Upper lobe of left lung (tissue), 6 donors: Measurements from ENCODE around the gene CADPS. TPM values are rescaled to one million over a fixed set of nuclear protein-coding genes. Genes with fewer than 3 reads are reported as not detected.

Source experiments
- ATAC-seq, 2 donors: fragments of 200-7000 bp; cut with Tn5 transposase; one replicate each; pipeline ENCODE4 v1.9.1; 2022; ENCODE audit warnings: mild to moderate bottlenecking in 2 of 2, moderate library complexity in 2 of 2; ENCODE audit not compliant: low FRiP score in 2 of 2
- DNase-seq, 2 donors: peaks; one replicate each; pipeline ENCODE4 v3.0.0-alpha.2; 2019 to 2020
- H3K27ac ChIP-seq, 4 donors: fragments of 200-600 bp; sonication (generic); one replicate each; pipeline ENCODE4 v1.5.1; 2016 to 2019
- H3K27me3 ChIP-seq, 4 donors: fragments of 200-600 bp; sonication (generic); one replicate each; pipeline ENCODE4 v1.5.1; 2017 to 2019
- H3K36me3 ChIP-seq, 4 donors: fragments of 200-600 bp; sonication (generic); one replicate each; pipeline ENCODE4 v1.5.1; 2016 to 2019
- H3K4me1 ChIP-seq, 4 donors: fragments of 200-600 bp; sonication (generic); one replicate each; pipeline ENCODE4 v1.5.1; 2018 to 2019
- H3K4me3 ChIP-seq, 4 donors: fragments of 200-600 bp; sonication (generic); one replicate each; pipeline ENCODE4 v1.5.1; 2017 to 2019; ENCODE audit warnings: mild to moderate bottlenecking in 2 of 4, moderate library complexity in 1 of 4
- H3K9me3 ChIP-seq, 4 donors: fragments of 200-600 bp; sonication (generic); one replicate each; pipeline ENCODE4 v1.5.1; 2018 to 2019
- CTCF ChIP-seq, 6 experiments: fragments of 450-650 bp in 4 of 6; fragments of 200-600 bp in 2 of 6; sonication (generic) in 2 of 6; IDR thresholded peaks; one replicate each; pipeline ENCODE4 v1.5.1; 2016 to 2019; ENCODE audit warnings: antibody characterized with exemption in 6 of 6
- EP300 ChIP-seq, 4 donors: sonication (generic); formaldehyde crosslinking; IDR thresholded peaks; one replicate each; pipeline ENCODE4 v1.5.1; 2017; ENCODE audit warnings: antibody characterized with exemption in 4 of 4, control low read depth in 2 of 4
- POLR2A ChIP-seq, 4 donors: fragments of 450-650 bp; IDR thresholded peaks; one replicate each; pipeline ENCODE4 v1.5.1; 2016 to 2017; ENCODE audit warnings: antibody characterized with exemption in 4 of 4, mild to moderate bottlenecking in 2 of 4
- POLR2AphosphoS5 ChIP-seq, 2 donors: sonication (generic); formaldehyde crosslinking; IDR thresholded peaks; one replicate each; pipeline ENCODE4 v1.5.1; 2017; ENCODE audit warnings: antibody characterized with exemption in 2 of 2
- WGBS, 2 donors: methylation state at CpG; one replicate each; pipeline ENCODE4 v1.1.5; 2017 to 2018; 5-methylcytosine and 5-hydroxymethylcytosine counted together
- total RNA-seq, 6 donors: library from RNA; depleted of rRNA in 4 of 6; stranded (reverse); fragments of >200 nt in 4 of 6; gene quantifications; one replicate each; pipeline versions ENCODE4 v1.1.0 to v1.2.1, GENCODE V29; 2016 to 2021
- donor health status: DM: no; HTN: no; CAD: no; lungs with moderate emphysema.
- donor health status: DM: no; HTN: yes; CAD: no; lungs with severe emphysema.

The CADPS gene
- total RNA-seq, 6 donors from 2014 or later = 0.29 to 1.5 (median 1.2) TPM; not detected in 3

DNA sequence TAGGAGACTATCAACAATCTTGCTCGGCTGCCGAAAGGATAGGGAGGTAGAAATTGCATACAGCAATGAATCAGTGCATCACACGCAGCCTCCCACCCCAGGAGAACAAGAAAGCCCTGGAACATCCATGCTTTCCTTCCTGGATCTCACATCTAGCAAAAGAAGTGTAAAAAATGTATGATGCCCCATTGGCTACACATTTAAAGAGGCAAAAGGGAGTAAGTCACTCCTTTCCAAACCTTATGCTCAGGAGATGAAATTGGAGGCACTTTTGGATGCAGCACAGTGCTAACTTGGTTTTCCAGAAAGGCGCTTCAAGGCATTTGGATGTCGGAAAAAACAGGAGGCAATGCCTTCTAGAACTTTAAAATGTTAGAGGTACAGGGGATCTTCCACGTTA is 469.6 kb downstream of the CADPS start:
- DNase-seq (no peak), ATAC-seq (no peak)
- H3K36me3 ChIP-seq = no peaks in the 10 kb centered on the region
- no peak overlapping the region for H3K27ac ChIP-seq
- no peaks in the 10 kb centered on the region for H3K27me3 ChIP-seq
- TF ChIP-seq POLR2A (IDR thresholded peaks at IDR 0.05) (no peak), CTCF (IDR thresholded peaks at IDR 0.05) (no peak), EP300 (IDR thresholded peaks at IDR 0.05) (no peak), POLR2AphosphoS5 (IDR thresholded peaks at IDR 0.05) (no peak)
- no peaks in the 10 kb centered on the region for H3K4me1 ChIP-seq
- 89 to 90% methylated on average over 6 of the region's 6 CpGs for WGBS, 2 donors
- H3K9me3 ChIP-seq = no peaks in the 10 kb centered on the region
- no peak overlapping the region for H3K4me3 ChIP-seq

- 82 to 94% methylated on average over 6 of the region's 6 CpGs for WGBS, 2 donors
Measured at GRCh38 chr3:62405135-62405534, 470.1 kb downstream of the CADPS start.

GRCh38 chr3:62404321-62404720 is 470.9 kb downstream of the CADPS start:
- 78 to 86% methylated on average over 8 of the region's 8 CpGs for WGBS, 2 donors
- no peak overlapping the region for H3K4me3 ChIP-seq
- no peak for ATAC-seq

More at GRCh38 chr3:62405135-62405534, 470.1 kb downstream of the CADPS start:
- H3K4me3 ChIP-seq = no peak overlapping the region
- no peak for TF ChIP-seq POLR2A (IDR thresholded peaks at IDR 0.05)
- no peak for TF ChIP-seq EP300 (IDR thresholded peaks at IDR 0.05)
- no peak for TF ChIP-seq POLR2AphosphoS5 (IDR thresholded peaks at IDR 0.05)
- no peak for TF ChIP-seq CTCF (IDR thresholded peaks at IDR 0.05)
- no peak overlapping the region for H3K27ac ChIP-seq
- H3K36me3 ChIP-seq = no peaks in the 10 kb centered on the region
- no peaks in the 10 kb centered on the region for H3K9me3 ChIP-seq
- no peak for DNase-seq
- H3K4me1 ChIP-seq = no peaks in the 10 kb centered on the region
- no peaks in the 10 kb centered on the region for H3K27me3 ChIP-seq
- ATAC-seq = no peak

DNA sequence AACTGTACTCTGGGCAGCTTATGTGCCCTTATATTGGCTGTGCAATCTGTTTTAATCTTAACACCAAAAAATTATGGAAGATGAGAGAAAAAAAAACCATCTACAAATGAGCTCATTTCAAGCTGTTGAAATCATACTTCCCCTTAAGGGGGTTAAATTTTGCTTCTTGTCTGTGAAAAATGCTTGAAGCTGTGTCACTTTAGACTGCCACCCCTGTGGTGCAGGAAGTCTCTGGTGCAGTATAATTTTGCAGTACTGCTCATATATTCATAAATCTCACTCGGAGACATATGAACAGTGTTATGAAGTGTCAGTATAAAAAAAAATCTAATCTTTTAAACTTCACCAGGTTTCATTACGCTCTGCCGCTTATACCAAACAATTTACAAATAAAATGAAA is 471.5 kb downstream of the CADPS start:
- WGBS, 2 donors = 79 to 84% methylated on average over 3 of the region's 3 CpGs
- Histone ChIP-seq H3K4me3 (no peak overlapping the region), H3K4me1 (no peaks in the 10 kb centered on the region), H3K9me3 (no peaks in the 10 kb centered on the region), H3K36me3 (no peaks in the 10 kb centered on the region), H3K27me3 (no peaks in the 10 kb centered on the region), H3K27ac (no peak overlapping the region)
- ATAC-seq (no peak), DNase-seq (no peak)
- no peak for TF ChIP-seq CTCF (IDR thresholded peaks at IDR 0.05)
- no peak for TF ChIP-seq POLR2A (IDR thresholded peaks at IDR 0.05)
- TF ChIP-seq POLR2AphosphoS5 (IDR thresholded peaks at IDR 0.05) = no peak
- TF ChIP-seq EP300 (IDR thresholded peaks at IDR 0.05) = no peak

More at GRCh38 chr3:62404321-62404720, 470.9 kb downstream of the CADPS start:
- Histone ChIP-seq H3K36me3 (no peaks in the 10 kb centered on the region), H3K27me3 (no peaks in the 10 kb centered on the region), H3K4me1 (no peaks in the 10 kb centered on the region), H3K9me3 (no peaks in the 10 kb centered on the region), H3K27ac (no peak overlapping the region)
- no peak for DNase-seq
- TF ChIP-seq POLR2AphosphoS5 (IDR thresholded peaks at IDR 0.05) = no peak
- TF ChIP-seq CTCF (IDR thresholded peaks at IDR 0.05) = no peak
- TF ChIP-seq EP300 (IDR thresholded peaks at IDR 0.05) = no peak

GRCh38 chr3:62392626-62393292 is 482.5 kb downstream of the CADPS start:
- no peak for TF ChIP-seq POLR2AphosphoS5 (IDR thresholded peaks at IDR 0.05)
- TF ChIP-seq POLR2A (IDR thresholded peaks at IDR 0.05) = no peak
- no peak for TF ChIP-seq EP300 (IDR thresholded peaks at IDR 0.05)
- no peak for TF ChIP-seq CTCF (IDR thresholded peaks at IDR 0.05)
- H3K36me3 ChIP-seq = no peaks in the 10 kb centered on the region
- H3K27ac ChIP-seq = no peak overlapping the region
- no peak for DNase-seq
- WGBS, 2 donors = 39 to 48% methylated on average over 5 of the region's 5 CpGs
- H3K4me3 ChIP-seq = no peak overlapping the region
- no peak for ATAC-seq
- H3K9me3 ChIP-seq = no peaks in the 10 kb centered on the region
- no peaks in the 10 kb centered on the region for H3K27me3 ChIP-seq
- H3K4me1 ChIP-seq = no peaks in the 10 kb centered on the region
